ENCODE measurements around the gene LRBA. TPM values are rescaled to one million over a fixed set of nuclear protein-coding genes. Genes with fewer than 3 reads are reported as not detected.

The LRBA gene
- total RNA-seq, 3 donors from 2014 or later = 26.9 to 138 (median 93.7) TPM

- Histone ChIP-seq H3K4me3 (no peak overlapping the region), H3K36me3 (no peaks in the 10 kb centered on the region), H3K27ac (no peak overlapping the region), H3K4me1 (no peaks in the 10 kb centered on the region), H3K27me3 (no peaks in the 10 kb centered on the region), H3K9me3 (no peaks in the 10 kb centered on the region)
- TF ChIP-seq POLR2A (IDR thresholded peaks at IDR 0.05) (no peak), POLR2AphosphoS5 (IDR thresholded peaks at IDR 0.05) (no peak), CTCF (IDR thresholded peaks at IDR 0.05) (no peak)
- no peak for DNase-seq (ENCODE audit: low spot score in 2 of 2)
- intact Hi-C loops (cut with DNase I; ENCODE audit: low total_unique reads) = no loop called here
These were observed 706.1 kb downstream of the LRBA start for GRCh38 chr4:150308824-150309472.

GRCh38 chr4:150306719-150307118 is 708.4 kb downstream of the LRBA start:
- Histone ChIP-seq H3K4me3 (no peak overlapping the region), H3K27ac (no peak overlapping the region), H3K27me3 (no peaks in the 10 kb centered on the region), H3K9me3 (no peaks in the 10 kb centered on the region), H3K36me3 (no peaks in the 10 kb centered on the region), H3K4me1 (no peaks in the 10 kb centered on the region)
- intact Hi-C loops (cut with DNase I; ENCODE audit: low total_unique reads) = no loop called here
- no peak for TF ChIP-seq POLR2A (IDR thresholded peaks at IDR 0.05)
- no peak for TF ChIP-seq CTCF (IDR thresholded peaks at IDR 0.05)
- no peak for TF ChIP-seq POLR2AphosphoS5 (IDR thresholded peaks at IDR 0.05)
- no peak for DNase-seq (ENCODE audit: low spot score in 2 of 2)

GRCh38 chr4:150305995-150306394 is 709.1 kb downstream of the LRBA start:
- Histone ChIP-seq H3K27ac (no peak overlapping the region), H3K36me3 (no peaks in the 10 kb centered on the region), H3K4me1 (no peaks in the 10 kb centered on the region), H3K9me3 (no peaks in the 10 kb centered on the region), H3K4me3 (no peak overlapping the region), H3K27me3 (no peaks in the 10 kb centered on the region)
- no peak for DNase-seq (ENCODE audit: low spot score in 2 of 2)
- intact Hi-C loops (cut with DNase I; ENCODE audit: low total_unique reads) = no loop called here
- no peak for TF ChIP-seq POLR2A (IDR thresholded peaks at IDR 0.05)
- no peak for TF ChIP-seq POLR2AphosphoS5 (IDR thresholded peaks at IDR 0.05)
- no peak for TF ChIP-seq CTCF (IDR thresholded peaks at IDR 0.05)

GRCh38 chr4:150302553-150302952 is 712.5 kb downstream of the LRBA start:
- TF ChIP-seq POLR2A (IDR thresholded peaks at IDR 0.05) = no peak
- Histone ChIP-seq H3K4me1 (no peaks in the 10 kb centered on the region), H3K27me3 (no peaks in the 10 kb centered on the region), H3K27ac (no peak overlapping the region), H3K9me3 (no peaks in the 10 kb centered on the region), H3K36me3 (no peaks in the 10 kb centered on the region), H3K4me3 (no peak overlapping the region)
- intact Hi-C loops (cut with DNase I; ENCODE audit: low total_unique reads) = no loop called here
- DNase-seq (ENCODE audit: low spot score in 2 of 2) = no peak

- intact Hi-C loops (cut with DNase I; ENCODE audit: low total_unique reads) = loop anchor here (10.0 kb wide), 1 partner anchor 755 kb away; no protein-coding TSS in a partner anchor
- no peak for TF ChIP-seq CTCF (IDR thresholded peaks at IDR 0.05)
- TF ChIP-seq POLR2AphosphoS5 (IDR thresholded peaks at IDR 0.05) = no peak
- no peak for TF ChIP-seq POLR2A (IDR thresholded peaks at IDR 0.05)
- Histone ChIP-seq H3K4me1 (no peaks in the 10 kb centered on the region), H3K36me3 (no peaks in the 10 kb centered on the region), H3K9me3 (no peaks in the 10 kb centered on the region), H3K27ac (no peak overlapping the region), H3K27me3 (no peaks in the 10 kb centered on the region), H3K4me3 (no peak overlapping the region)
- no peak for DNase-seq (ENCODE audit: low spot score in 2 of 2)
These were observed 715.3 kb downstream of the LRBA start for GRCh38 chr4:150299816-150300215.

Measured in breast epithelium (tissue), 4 donors.